Stomach (tissue), 9 donors: ENCODE results near the gene SLC25A1. TPM values are rescaled to one million over a fixed set of nuclear protein-coding genes. Genes with fewer than 3 reads are reported as not detected.

ENCODE experiments used
- DNase-seq, 2 donors: peaks; one replicate each; pipeline versions ENCODE4 v3.0.0 to v3.0.0-alpha.2; 2013 to 2019
- H3K27ac ChIP-seq, 5 donors: fragments of 200-600 bp in 4 of 5; sonication (generic) in 4 of 5; one replicate each; pipeline ENCODE4 v1.5.1; 2013 to 2019; ENCODE audit warnings: mild to moderate bottlenecking in 1 of 5, moderate library complexity in 1 of 5
- H3K27me3 ChIP-seq, 3 donors: fragments of 200-600 bp; sonication (generic); one replicate each; pipeline ENCODE4 v1.5.1; 2017 to 2019; ENCODE audit warnings: mixed run types in 1 of 3
- H3K36me3 ChIP-seq, 4 donors: fragments of 200-600 bp; sonication (generic); 1 replicate in 3 of 4; 2 replicates in 1 of 4; pipeline ENCODE4 v1.5.1; 2016 to 2019
- H3K4me1 ChIP-seq, 4 donors: fragments of 200-600 bp; sonication (generic); one replicate each; pipeline ENCODE4 v1.5.1; 2016 to 2019
- H3K4me3 ChIP-seq, 4 donors: fragments of 200-600 bp; sonication (generic) in 3 of 4; one replicate each; pipeline ENCODE4 v1.5.1; 2016 to 2019; ENCODE audit warnings: mild to moderate bottlenecking in 1 of 4
- H3K9me3 ChIP-seq, 4 donors: fragments of 200-600 bp; sonication (generic); one replicate each; pipeline ENCODE4 v1.5.1; 2016 to 2019
- EP300 ChIP-seq: sonication (generic); formaldehyde crosslinking; IDR thresholded peaks from one replicate; pipeline ENCODE4 v1.6.1; 2017; ENCODE audit warnings: antibody characterized with exemption
- POLR2A ChIP-seq, 4 donors: fragments of 450-650 bp; IDR thresholded peaks; one replicate each; pipeline ENCODE4 v1.6.1; 2016; ENCODE audit warnings: antibody characterized with exemption in 4 of 4, control low read depth in 2 of 4, mild to moderate bottlenecking in 1 of 4, moderate library complexity in 1 of 4
- POLR2AphosphoS5 ChIP-seq, 3 donors: sonication (generic); formaldehyde crosslinking; IDR thresholded peaks; one replicate each; pipeline ENCODE4 v1.6.1; 2016; ENCODE audit warnings: antibody characterized with exemption in 3 of 3
- WGBS, 5 donors: extraction: QIAGEN DNeasy Blood & Tissue Kit in 3 of 5; methylation state at CpG; one replicate each; pipeline versions ENCODE4 v1.1.5 to v1.1.7; 2013 to 2018; 5-methylcytosine and 5-hydroxymethylcytosine counted together
- intact Hi-C: fragments of 100-400 bp; cut with DNase I; formaldehyde crosslinking; loops from one replicate; pipeline ENCODE4 v1.15.1; 2023; ENCODE audit warnings: low total_unique reads
- polyA plus RNA-seq, 3 donors: library from polyadenylated mRNA; stranded (reverse); fragments of 200-250 nt; gene quantifications; one replicate each; pipeline ENCODE4 v1.2.3, GENCODE V29; 2013
- total RNA-seq, 5 donors: library from RNA; depleted of rRNA; stranded (reverse); fragments of >200 nt; gene quantifications; one replicate each; pipeline versions ENCODE4 v1.1.0 to v1.2.3, GENCODE V29; 2014 to 2016
- TF ChIP-seq, protein P1 (sequence below), 7 experiments: fragments of 450-650 bp in 4 of 7; fragments of 200-600 bp in 3 of 7; sonication (generic) in 3 of 7; IDR thresholded peaks; one replicate each; pipeline ENCODE4 v1.5.1; 2016 to 2019; ENCODE audit warnings: antibody characterized with exemption in 7 of 7, control low read depth in 2 of 7, mild to moderate bottlenecking in 1 of 7
- donor health status: healthy with polysubstance abuse.
- donor health status: Bipolar disorder and iron deficiency.
- donor health status: healthy.

SLC25A1 gene
- total and polyA plus RNA-seq, 8 donors = 1.2 to 165 (median 54.3) TPM

DNA sequence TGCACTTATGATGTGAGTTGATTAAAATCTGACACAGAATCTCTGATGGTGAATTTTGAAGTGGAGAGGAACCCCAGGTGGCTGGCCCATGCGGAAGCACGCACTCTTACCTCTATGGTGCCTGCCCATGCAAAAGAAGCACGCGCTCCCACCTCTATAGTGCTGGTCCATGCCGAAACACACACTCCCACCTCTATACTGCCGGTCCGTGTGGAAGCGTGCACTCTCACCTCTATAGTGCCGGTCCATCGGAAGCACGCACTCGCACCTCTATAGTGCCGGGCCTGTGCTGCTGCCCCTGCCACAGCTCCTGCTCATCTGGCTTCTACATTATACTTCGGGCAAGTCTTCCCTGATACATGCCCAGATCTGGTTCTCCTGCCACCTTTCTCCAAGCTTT lies 36.8 kb upstream of the SLC25A1 start:
- intact Hi-C loops = no loop called here
- no peak for DNase-seq

DNA sequence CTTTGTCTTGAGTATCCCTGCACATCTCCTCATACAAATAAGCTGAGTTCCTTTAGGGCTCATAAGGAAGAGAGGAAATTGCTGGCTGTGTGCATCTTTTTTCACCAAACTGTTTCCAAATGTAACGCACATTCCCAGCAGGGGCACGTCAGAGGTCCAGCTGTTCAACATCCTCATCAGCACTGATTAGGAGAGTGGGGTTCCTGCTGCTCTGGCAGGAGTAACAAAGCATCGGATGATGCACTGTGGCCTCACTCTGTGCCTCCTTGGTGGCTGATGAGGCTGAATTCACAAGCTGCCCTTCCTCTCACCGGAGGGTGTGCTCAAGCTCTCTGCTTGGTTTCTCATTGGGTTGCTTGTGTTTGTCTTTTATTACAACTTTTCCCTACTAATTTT lies 35.5 kb upstream of the SLC25A1 start:
- WGBS, 5 donors = 69 to 77% (median 76%) methylated on average over 4 of the region's 4 CpGs
- TF ChIP-seq POLR2AphosphoS5 (IDR thresholded peaks at IDR 0.05) (no peak), POLR2A (IDR thresholded peaks at IDR 0.05) (no peak), EP300 (no peak)
- TF ChIP-seq, protein P1, sequence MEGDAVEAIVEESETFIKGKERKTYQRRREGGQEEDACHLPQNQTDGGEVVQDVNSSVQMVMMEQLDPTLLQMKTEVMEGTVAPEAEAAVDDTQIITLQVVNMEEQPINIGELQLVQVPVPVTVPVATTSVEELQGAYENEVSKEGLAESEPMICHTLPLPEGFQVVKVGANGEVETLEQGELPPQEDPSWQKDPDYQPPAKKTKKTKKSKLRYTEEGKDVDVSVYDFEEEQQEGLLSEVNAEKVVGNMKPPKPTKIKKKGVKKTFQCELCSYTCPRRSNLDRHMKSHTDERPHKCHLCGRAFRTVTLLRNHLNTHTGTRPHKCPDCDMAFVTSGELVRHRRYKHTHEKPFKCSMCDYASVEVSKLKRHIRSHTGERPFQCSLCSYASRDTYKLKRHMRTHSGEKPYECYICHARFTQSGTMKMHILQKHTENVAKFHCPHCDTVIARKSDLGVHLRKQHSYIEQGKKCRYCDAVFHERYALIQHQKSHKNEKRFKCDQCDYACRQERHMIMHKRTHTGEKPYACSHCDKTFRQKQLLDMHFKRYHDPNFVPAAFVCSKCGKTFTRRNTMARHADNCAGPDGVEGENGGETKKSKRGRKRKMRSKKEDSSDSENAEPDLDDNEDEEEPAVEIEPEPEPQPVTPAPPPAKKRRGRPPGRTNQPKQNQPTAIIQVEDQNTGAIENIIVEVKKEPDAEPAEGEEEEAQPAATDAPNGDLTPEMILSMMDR (IDR thresholded peaks at IDR 0.05) = no peak
- Histone ChIP-seq H3K27me3 (no peaks in the 10 kb centered on the region), H3K9me3 (no peaks in the 10 kb centered on the region), H3K4me1 (no peaks in the 10 kb centered on the region), H3K27ac (no peak overlapping the region), H3K36me3 (peaks cover 0 to 28% (median 26%) of the 10 kb centered on the region in 4 donors), H3K4me3 (no peak overlapping the region)
- intact Hi-C loops = no loop called here
- peak in 1 of 2 donors; percentile 46 for DNase-seq

More for the DNA sequence above, 36.8 kb upstream of the SLC25A1 start:
- Histone ChIP-seq H3K27me3 (no peaks in the 10 kb centered on the region), H3K9me3 (no peaks in the 10 kb centered on the region), H3K4me1 (no peaks in the 10 kb centered on the region), H3K27ac (no peak overlapping the region), H3K4me3 (no peak overlapping the region), H3K36me3 (peaks cover 0 to 24% (median 23%) of the 10 kb centered on the region in 4 donors)
- WGBS, 5 donors = 92 to 97% (median 96%) methylated on average over 14 of the region's 14 CpGs
- TF ChIP-seq EP300 = no peak
- TF ChIP-seq, protein P1 (IDR thresholded peaks at IDR 0.05) = no peak
- TF ChIP-seq POLR2A (IDR thresholded peaks at IDR 0.05) = no peak
- no peak for TF ChIP-seq POLR2AphosphoS5 (IDR thresholded peaks at IDR 0.05)

DNA sequence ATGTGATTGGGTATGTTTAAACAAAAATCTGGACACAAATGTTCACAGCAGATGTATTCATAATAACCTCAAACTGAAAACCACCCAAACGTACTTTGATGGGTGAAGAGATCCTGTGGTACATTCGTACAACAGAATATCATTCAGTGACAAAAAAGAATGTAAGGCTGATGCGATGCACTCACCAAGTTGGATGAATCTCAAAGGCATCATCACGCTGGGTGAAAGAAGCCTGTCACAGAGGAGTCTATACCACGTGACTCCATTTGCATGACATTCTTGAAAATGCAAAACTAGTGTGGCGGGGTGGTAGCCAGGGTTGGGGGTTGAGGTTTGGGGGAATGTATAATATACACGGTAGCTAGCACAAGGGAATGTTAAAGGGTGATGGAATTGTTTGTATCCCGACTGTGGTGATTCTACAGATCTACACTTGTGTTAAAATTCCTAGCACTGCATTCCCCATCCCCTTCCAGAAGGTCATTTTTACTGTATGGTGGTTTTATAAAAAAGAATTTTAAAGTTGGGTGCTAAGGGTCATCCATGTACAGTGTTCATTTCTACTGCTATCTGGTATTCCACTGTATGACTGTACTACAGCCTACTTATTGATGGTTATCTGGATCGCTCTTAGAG lies 35.0 kb upstream of the SLC25A1 start:
- 67 to 76% (median 74%) methylated on average over 9 of the region's 9 CpGs for WGBS, 5 donors
- no peak for DNase-seq
- Histone ChIP-seq H3K4me1 (no peaks in the 10 kb centered on the region), H3K27me3 (no peaks in the 10 kb centered on the region), H3K27ac (no peak overlapping the region), H3K9me3 (no peaks in the 10 kb centered on the region), H3K36me3 (peaks cover 0 to 33% (median 32%) of the 10 kb centered on the region in 4 donors), H3K4me3 (no peak overlapping the region)
- TF ChIP-seq, protein P1 (IDR thresholded peaks at IDR 0.05) = no peak
- TF ChIP-seq EP300 = no peak
- no peak for TF ChIP-seq POLR2A (IDR thresholded peaks at IDR 0.05)
- no peak for TF ChIP-seq POLR2AphosphoS5 (IDR thresholded peaks at IDR 0.05)
- intact Hi-C loops = no loop called here

DNA sequence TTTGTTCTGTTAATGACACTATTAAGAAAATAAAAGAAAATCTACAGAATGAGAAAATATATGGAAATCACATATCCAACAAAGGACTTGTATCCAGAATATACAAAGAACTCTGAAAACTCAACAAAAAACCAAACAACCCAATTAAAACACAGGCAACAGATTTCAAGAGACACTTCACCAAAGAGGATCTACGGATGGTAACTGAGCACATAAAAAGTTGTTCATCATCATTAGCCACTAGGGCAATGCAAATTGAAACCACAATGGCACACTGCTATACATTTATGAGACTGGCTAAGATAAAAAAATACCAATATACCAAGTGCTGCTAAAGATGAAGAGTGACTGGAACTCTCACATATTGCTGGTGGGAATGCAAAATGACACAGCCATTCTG lies 34.5 kb upstream of the SLC25A1 start:
- intact Hi-C loops = no loop called here
- Histone ChIP-seq H3K36me3 (peaks cover 0 to 39% (median 37%) of the 10 kb centered on the region in 4 donors), H3K27me3 (no peaks in the 10 kb centered on the region), H3K27ac (no peak overlapping the region), H3K4me3 (no peak overlapping the region), H3K4me1 (no peaks in the 10 kb centered on the region), H3K9me3 (no peaks in the 10 kb centered on the region)
- TF ChIP-seq POLR2A (IDR thresholded peaks at IDR 0.05) (no peak), POLR2AphosphoS5 (IDR thresholded peaks at IDR 0.05) (no peak), EP300 (no peak)
- TF ChIP-seq, protein P1 (IDR thresholded peaks at IDR 0.05) = no peak
- DNase-seq = no peak
- WGBS, 5 donors = 79 to 90% (median 88%) methylated on average over 1 of the region's 1 CpG
